ENCODE results near the gene DNAH8. TPM values are rescaled to one million over a fixed set of nuclear protein-coding genes. Genes with fewer than 3 reads are reported as not detected.
"Not testable (repeated sequence)": the region's sequence is repeated elsewhere in the genome, so short reads cannot be mapped to it uniquely, and the experiment has no call there.

Gene DNAH8
- total RNA-seq, 4 donors from 2014 or later, result under 0.01 TPM; not detected in 3

- no peak for DNase-seq (ENCODE audit: extremely low spot score)
- Histone ChIP-seq H3K27ac (replicated peaks in 1 of 4) (no peak overlapping the region), H3K36me3 (no peaks in the 10 kb centered on the region), H3K4me1 (no peaks in the 10 kb centered on the region), H3K4me3 (no peak overlapping the region), H3K27me3 (peaks cover 0 to 6% (median 0%) of the 10 kb centered on the region in 4 donors), H3K9me3 (no peaks in the 10 kb centered on the region)
- WGBS, result 46% methylated on average over 15 of the region's 15 CpGs
- intact Hi-C loops (cut with DNase I), result loop anchor here (5.0 kb wide), 1 partner anchor 435 kb away; no protein-coding TSS in a partner anchor
- no peak for TF ChIP-seq EP300 (IDR thresholded peaks at IDR 0.05)
- TF ChIP-seq, protein P1, sequence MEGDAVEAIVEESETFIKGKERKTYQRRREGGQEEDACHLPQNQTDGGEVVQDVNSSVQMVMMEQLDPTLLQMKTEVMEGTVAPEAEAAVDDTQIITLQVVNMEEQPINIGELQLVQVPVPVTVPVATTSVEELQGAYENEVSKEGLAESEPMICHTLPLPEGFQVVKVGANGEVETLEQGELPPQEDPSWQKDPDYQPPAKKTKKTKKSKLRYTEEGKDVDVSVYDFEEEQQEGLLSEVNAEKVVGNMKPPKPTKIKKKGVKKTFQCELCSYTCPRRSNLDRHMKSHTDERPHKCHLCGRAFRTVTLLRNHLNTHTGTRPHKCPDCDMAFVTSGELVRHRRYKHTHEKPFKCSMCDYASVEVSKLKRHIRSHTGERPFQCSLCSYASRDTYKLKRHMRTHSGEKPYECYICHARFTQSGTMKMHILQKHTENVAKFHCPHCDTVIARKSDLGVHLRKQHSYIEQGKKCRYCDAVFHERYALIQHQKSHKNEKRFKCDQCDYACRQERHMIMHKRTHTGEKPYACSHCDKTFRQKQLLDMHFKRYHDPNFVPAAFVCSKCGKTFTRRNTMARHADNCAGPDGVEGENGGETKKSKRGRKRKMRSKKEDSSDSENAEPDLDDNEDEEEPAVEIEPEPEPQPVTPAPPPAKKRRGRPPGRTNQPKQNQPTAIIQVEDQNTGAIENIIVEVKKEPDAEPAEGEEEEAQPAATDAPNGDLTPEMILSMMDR (IDR thresholded peaks at IDR 0.05), result peak; percentile 72 to 86 (median 73)
These were observed 156.8 kb downstream of the DNAH8 start for GRCh38 chr6:38871741-38872568.

GRCh38 chr6:38873001-38873400 lies 157.9 kb downstream of the DNAH8 start:
- no peak for DNase-seq (ENCODE audit: extremely low spot score)
- H3K9me3 ChIP-seq, result no peaks in the 10 kb centered on the region
- peaks cover 0 to 6% (median 0%) of the 10 kb centered on the region in 4 donors for H3K27me3 ChIP-seq
- H3K27ac ChIP-seq (replicated peaks in 1 of 4), result no peak overlapping the region
- WGBS, result 65% methylated on average over 6 of the region's 6 CpGs
- no peak overlapping the region for H3K4me3 ChIP-seq
- H3K36me3 ChIP-seq, result no peaks in the 10 kb centered on the region
- intact Hi-C loops (cut with DNase I), result loop anchor here (5.0 kb wide), 1 partner anchor 434 kb away; no protein-coding TSS in a partner anchor
- H3K4me1 ChIP-seq, result no peaks in the 10 kb centered on the region
- no peak for TF ChIP-seq POLR2A (IDR thresholded peaks at IDR 0.05; ENCODE audit: low read depth)
- TF ChIP-seq EP300 (IDR thresholded peaks at IDR 0.05), result no peak
- TF ChIP-seq POLR2AphosphoS5 (IDR thresholded peaks at IDR 0.05), result no peak
- TF ChIP-seq, protein P1 (IDR thresholded peaks at IDR 0.05), result no peak

GRCh38 chr6:38873816-38874215 lies 158.7 kb downstream of the DNAH8 start:
- intact Hi-C loops (cut with DNase I), result loop anchor here (5.0 kb wide), 1 partner anchor 433 kb away; no protein-coding TSS in a partner anchor
- not testable (repeated sequence) for H3K27me3 ChIP-seq; H3K4me1 ChIP-seq; H3K9me3 ChIP-seq; H3K4me3 ChIP-seq; DNase-seq (ENCODE audit: extremely low spot score); H3K27ac ChIP-seq (replicated peaks in 1 of 4); H3K36me3 ChIP-seq
- 88% methylated on average over 1 of the region's 1 CpG for WGBS

- Histone ChIP-seq H3K4me1 (no peaks in the 10 kb centered on the region), H3K27me3 (no peaks in the 10 kb centered on the region), H3K9me3 (peaks cover 0 to 6% (median 3%) of the 10 kb centered on the region in 4 donors), H3K27ac (replicated peaks in 1 of 4) (no peak overlapping the region), H3K36me3 (no peaks in the 10 kb centered on the region), H3K4me3 (no peak overlapping the region)
- DNase-seq (ENCODE audit: extremely low spot score), result no peak
- TF ChIP-seq POLR2AphosphoS5 (IDR thresholded peaks at IDR 0.05) (no peak), POLR2A (IDR thresholded peaks at IDR 0.05; ENCODE audit: low read depth) (no peak), EP300 (IDR thresholded peaks at IDR 0.05) (no peak)
- TF ChIP-seq, protein P1 (IDR thresholded peaks at IDR 0.05), result no peak
- intact Hi-C loops (cut with DNase I), result no loop called here
- WGBS, result 68% methylated on average over 7 of the region's 7 CpGs
These were observed 161.4 kb downstream of the DNAH8 start for GRCh38 chr6:38876475-38876874.

DNA sequence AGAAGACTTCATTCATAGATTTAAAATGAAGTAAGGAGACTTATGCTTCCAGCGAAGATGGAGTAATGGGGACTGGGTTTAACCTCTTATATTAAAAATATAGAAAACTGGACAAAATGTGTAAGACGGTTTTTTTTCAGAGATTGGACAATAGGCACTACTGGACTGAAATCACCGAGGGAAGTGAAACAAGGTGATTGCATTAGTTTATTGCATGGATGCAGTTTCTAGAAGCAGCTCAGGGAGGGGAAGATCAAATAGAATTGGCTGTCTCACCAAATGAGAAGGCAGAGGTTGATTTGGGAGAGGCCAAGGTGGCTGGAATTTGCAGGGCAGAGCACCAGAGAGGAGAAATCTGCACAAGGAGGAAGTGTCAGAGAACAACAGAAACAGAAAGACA lies 162.6 kb downstream of the DNAH8 start:
- Histone ChIP-seq H3K27ac (replicated peaks in 1 of 4) (no peak overlapping the region), H3K36me3 (no peaks in the 10 kb centered on the region)

More for the DNA sequence above, 162.6 kb downstream of the DNAH8 start:
- H3K4me3 ChIP-seq, result no peak overlapping the region
- peaks cover 0 to 6% (median 3%) of the 10 kb centered on the region in 4 donors for H3K9me3 ChIP-seq
- H3K4me1 ChIP-seq, result no peaks in the 10 kb centered on the region
- intact Hi-C loops (cut with DNase I), result no loop called here
- no peak for DNase-seq (ENCODE audit: extremely low spot score)
- WGBS, result 88% methylated on average over 1 of the region's 3 CpGs
- H3K27me3 ChIP-seq, result no peaks in the 10 kb centered on the region
- TF ChIP-seq POLR2A (IDR thresholded peaks at IDR 0.05; ENCODE audit: low read depth) (no peak), EP300 (IDR thresholded peaks at IDR 0.05) (no peak), POLR2AphosphoS5 (IDR thresholded peaks at IDR 0.05) (no peak)
- TF ChIP-seq, protein P1 (IDR thresholded peaks at IDR 0.05), result no peak

Measured in esophagus muscularis mucosa (tissue), 4 donors.